Activated naive CD4-positive, alpha-beta T cell treated with anti-CD3 and anti-CD28 coated beads, Interleukin-2, amount 10 ng/mL, durations not matched to agents 7 days and 5 days (primary cell): Measurements from ENCODE around the gene ZNF770.
"Not testable (repeated sequence)": the region's sequence is repeated elsewhere in the genome, so short reads cannot be mapped to it uniquely, and the experiment has no call there.

Experiments used
- CTCF ChIA-PET: fragments of 350-600 bp; sonication (Branson Sonifier 250); formaldehyde crosslinking; loops from one replicate; lab custom pipeline; 2021; ENCODE audit warnings: antibody characterized with exemption; lab: Charles Lee
- DNase-seq: peaks from one replicate; pipeline ENCODE4 v3.0.0-alpha.2; 2020
- H3K27ac Mint-ChIP-seq: one replicate; pipeline ENCODE4 v1.8.0; 2021; ENCODE audit warnings: mild to moderate bottlenecking, moderate library complexity, mixed read lengths
- H3K27me3 Mint-ChIP-seq: one replicate; pipeline ENCODE4 v1.8.0; 2021; ENCODE audit warnings: mild to moderate bottlenecking, mixed read lengths
- H3K36me3 Mint-ChIP-seq: one replicate; pipeline ENCODE4 v1.8.0; 2021; ENCODE audit warnings: mixed read lengths
- H3K4me1 Mint-ChIP-seq: one replicate; pipeline ENCODE4 v1.8.0; 2021; ENCODE audit warnings: mixed read lengths
- H3K4me3 Mint-ChIP-seq: one replicate; pipeline ENCODE4 v1.8.0; 2021; ENCODE audit warnings: mild to moderate bottlenecking, moderate library complexity, mixed read lengths
- H3K9me3 Mint-ChIP-seq: one replicate; pipeline ENCODE4 v1.8.0; 2021; ENCODE audit warnings: mixed read lengths

The ZNF770 gene

GRCh38 chr15:34952481-34952880 lies 35.6 kb downstream of the ZNF770 start:
- CTCF ChIA-PET = interaction anchor here (0.7 to 1.0 kb wide), 2 partner anchors 17 to 76 kb away, joined by 3 to 4 read pairs; partner anchors contain the start of gene AQR
- Mint-ChIP-seq H3K27me3 (no peaks in the 10 kb centered on the region), H3K4me1 (no peaks in the 10 kb centered on the region), H3K36me3 (peaks cover 24% of the 10 kb centered on the region), H3K27ac (no peak overlapping the region), H3K9me3 (no peaks in the 10 kb centered on the region), H3K4me3 (no peak overlapping the region)
- DNase-seq = no peak

DNA sequence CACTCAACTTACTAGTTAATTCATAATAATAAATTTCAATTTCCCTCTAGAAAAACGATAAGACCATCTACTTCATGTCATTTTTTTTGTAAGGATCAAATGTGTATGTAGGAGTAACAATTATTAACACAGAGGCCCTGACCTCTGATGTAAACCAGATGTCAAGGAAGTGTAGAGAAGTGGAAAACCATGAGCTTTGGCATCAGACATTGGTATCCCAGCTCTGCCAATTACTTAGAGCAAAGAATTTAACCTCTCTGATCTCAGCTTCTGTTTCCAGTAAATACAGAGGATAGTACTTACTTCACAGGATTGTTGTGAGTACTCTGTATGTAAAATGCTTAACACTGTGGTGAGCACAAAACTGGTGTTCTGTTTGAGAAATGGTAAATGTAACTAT lies 36.1 kb downstream of the ZNF770 start:
- Mint-ChIP-seq H3K4me3 (no peak overlapping the region), H3K27me3 (no peaks in the 10 kb centered on the region), H3K36me3 (peaks cover 25% of the 10 kb centered on the region), H3K4me1 (no peaks in the 10 kb centered on the region), H3K9me3 (no peaks in the 10 kb centered on the region), H3K27ac (no peak overlapping the region)
- no peak for DNase-seq
- CTCF ChIA-PET = no interaction called here

GRCh38 chr15:34944936-34945335 lies 43.2 kb downstream of the ZNF770 start:
- no peaks in the 10 kb centered on the region for H3K27me3 Mint-ChIP-seq
- CTCF ChIA-PET = interaction anchor here (0.9 kb wide), 1 partner anchor 9 kb away, joined by 3 read pairs; no protein-coding TSS in a partner anchor
- H3K9me3 Mint-ChIP-seq = no peaks in the 10 kb centered on the region
- no peak overlapping the region for H3K27ac Mint-ChIP-seq
- H3K4me3 Mint-ChIP-seq = no peak overlapping the region
- DNase-seq = no peak
- H3K4me1 Mint-ChIP-seq = no peaks in the 10 kb centered on the region
- peaks cover 25% of the 10 kb centered on the region for H3K36me3 Mint-ChIP-seq

GRCh38 chr15:34943711-34944110 lies 44.4 kb downstream of the ZNF770 start:
- Mint-ChIP-seq H3K4me1 (no peaks in the 10 kb centered on the region), H3K9me3 (no peaks in the 10 kb centered on the region), H3K36me3 (peaks cover 28% of the 10 kb centered on the region), H3K4me3 (no peak overlapping the region), H3K27ac (no peak overlapping the region), H3K27me3 (no peaks in the 10 kb centered on the region)
- no peak for DNase-seq
- CTCF ChIA-PET = no interaction called here

DNA sequence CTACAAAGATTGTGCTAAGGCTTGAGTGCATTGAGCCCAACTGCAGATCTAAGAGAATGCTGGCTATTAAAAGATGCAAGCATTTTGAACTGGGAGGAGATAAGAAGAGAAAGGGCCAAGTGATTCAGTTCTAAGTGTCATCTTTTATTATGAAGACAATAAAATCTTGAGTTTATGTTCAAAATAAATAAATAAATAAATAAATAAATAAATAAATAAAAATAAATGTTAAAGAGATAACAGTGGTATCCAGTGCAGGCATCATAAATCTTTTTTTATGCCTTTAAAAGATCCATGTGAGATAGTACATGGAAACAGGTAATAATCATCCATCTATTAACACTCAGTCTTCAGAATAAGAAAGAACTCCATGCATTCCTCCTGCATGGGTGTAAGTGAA lies 44.8 kb downstream of the ZNF770 start:
- H3K27me3 Mint-ChIP-seq, H3K4me1 Mint-ChIP-seq, CTCF ChIA-PET, H3K9me3 Mint-ChIP-seq, H3K27ac Mint-ChIP-seq, H3K4me3 Mint-ChIP-seq, DNase-seq: not testable (repeated sequence)
- peaks cover 28% of the 10 kb centered on the region for H3K36me3 Mint-ChIP-seq

DNA sequence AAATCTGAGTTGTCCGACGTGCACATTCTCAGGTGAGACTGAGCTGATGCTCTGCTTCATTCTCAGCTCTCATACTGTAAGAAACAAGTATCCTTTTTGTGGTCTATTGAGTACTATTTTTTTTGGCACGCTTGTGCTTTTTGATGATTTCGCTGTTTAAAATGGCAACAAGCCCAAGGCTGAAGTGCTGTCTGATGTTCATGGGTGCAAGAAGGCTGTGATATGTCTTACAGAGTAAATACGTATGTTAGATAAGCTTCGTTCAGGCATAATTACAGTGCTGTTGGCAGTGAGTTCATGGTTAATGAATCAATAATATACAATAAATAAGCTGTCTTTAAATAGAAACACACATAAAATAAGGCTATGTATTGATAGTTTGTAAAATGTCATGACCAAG lies 45.7 kb downstream of the ZNF770 start:
- Mint-ChIP-seq H3K27me3 (no peaks in the 10 kb centered on the region), H3K4me1 (no peaks in the 10 kb centered on the region), H3K4me3 (no peak overlapping the region), H3K27ac (no peak overlapping the region), H3K9me3 (no peaks in the 10 kb centered on the region), H3K36me3 (peaks cover 22% of the 10 kb centered on the region)
- CTCF ChIA-PET = no interaction called here
- DNase-seq = no peak

DNA sequence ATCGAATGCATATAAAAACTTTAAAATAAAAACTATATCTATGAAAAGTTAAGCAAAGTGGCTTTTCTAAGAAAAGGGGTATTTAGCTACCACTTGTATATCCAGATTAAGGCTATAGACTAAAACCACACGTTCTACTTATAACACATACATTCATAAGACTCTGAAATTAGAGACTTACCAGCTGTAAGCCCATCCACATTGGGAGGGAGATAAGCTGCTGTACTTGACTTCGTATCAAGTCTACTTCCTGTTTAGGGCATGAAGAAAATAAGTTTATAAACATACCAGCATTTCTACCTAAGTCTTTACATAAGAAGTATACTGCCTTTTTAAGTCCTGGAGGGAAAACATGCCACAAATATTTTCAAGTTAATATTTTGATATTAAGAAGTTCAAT lies 46.3 kb downstream of the ZNF770 start:
- Mint-ChIP-seq H3K4me3 (no peak overlapping the region), H3K27me3 (no peaks in the 10 kb centered on the region), H3K27ac (no peak overlapping the region), H3K4me1 (no peaks in the 10 kb centered on the region), H3K36me3 (peaks cover 22% of the 10 kb centered on the region), H3K9me3 (no peaks in the 10 kb centered on the region)
- CTCF ChIA-PET = no interaction called here
- no peak for DNase-seq

DNA sequence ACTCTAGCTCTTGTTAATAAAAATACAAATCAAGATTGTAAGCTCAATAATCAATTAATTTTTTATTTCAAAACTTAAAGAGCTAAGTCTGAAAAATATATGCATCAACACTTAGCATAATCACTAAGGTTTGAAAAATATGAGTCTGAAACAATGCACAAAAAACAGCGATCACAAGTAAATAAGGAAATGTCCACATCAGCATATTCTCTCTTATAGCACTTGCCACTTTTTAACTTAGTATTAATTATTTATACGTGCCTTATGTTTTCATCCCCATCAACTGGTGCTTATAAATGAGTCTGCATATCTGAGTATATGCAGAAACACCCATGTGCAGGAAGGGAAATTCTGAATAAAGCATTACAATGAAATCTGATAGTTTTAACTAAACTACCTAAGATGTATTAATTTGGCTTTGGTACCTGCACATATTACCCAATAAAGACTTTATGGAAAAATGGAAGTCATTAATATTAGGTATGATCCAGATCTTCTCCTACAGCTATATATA lies 46.8 kb downstream of the ZNF770 start:
- no peaks in the 10 kb centered on the region for H3K9me3 Mint-ChIP-seq
- no peaks in the 10 kb centered on the region for H3K4me1 Mint-ChIP-seq
- peaks cover 22% of the 10 kb centered on the region for H3K36me3 Mint-ChIP-seq
- no peaks in the 10 kb centered on the region for H3K27me3 Mint-ChIP-seq
- no peak for DNase-seq
- no peak overlapping the region for H3K27ac Mint-ChIP-seq
- CTCF ChIA-PET = interaction anchor here (0.9 kb wide), 1 partner anchor 12 kb away, joined by 3 read pairs; no protein-coding TSS in a partner anchor
- no peak overlapping the region for H3K4me3 Mint-ChIP-seq

DNA sequence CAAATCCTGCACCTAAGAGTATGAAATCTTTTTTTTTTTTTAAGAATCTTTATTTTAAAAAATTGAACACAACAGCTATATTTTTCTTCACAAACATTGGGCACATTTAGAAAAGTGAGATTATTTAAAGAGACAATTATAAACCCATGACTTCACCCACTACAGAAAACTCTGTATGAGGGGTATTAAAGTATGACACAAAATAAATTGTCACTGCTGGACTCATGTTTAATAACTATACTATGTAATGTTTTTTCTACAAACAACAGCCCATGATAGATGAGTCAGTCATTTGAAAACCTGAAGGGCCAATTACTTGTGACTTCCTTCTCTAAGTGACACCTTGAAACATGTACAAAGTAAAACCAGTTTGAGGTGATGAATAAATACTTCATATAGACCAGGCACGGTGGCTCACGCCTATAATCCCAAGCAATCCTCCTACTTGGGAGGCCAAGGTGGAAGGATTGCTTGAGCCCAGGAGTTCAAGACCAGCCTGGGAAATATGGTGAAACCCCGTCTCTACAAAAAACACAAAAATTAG lies 54.6 kb downstream of the ZNF770 start:
- no peaks in the 10 kb centered on the region for H3K9me3 Mint-ChIP-seq
- H3K4me1 Mint-ChIP-seq = peaks cover 10% of the 10 kb centered on the region
- DNase-seq = no peak
- CTCF ChIA-PET = no interaction called here
- H3K27ac Mint-ChIP-seq = peak overlapping the region; percentile 28
- peaks cover 46% of the 10 kb centered on the region for H3K36me3 Mint-ChIP-seq
- H3K27me3 Mint-ChIP-seq = no peaks in the 10 kb centered on the region
- no peak overlapping the region for H3K4me3 Mint-ChIP-seq

DNA sequence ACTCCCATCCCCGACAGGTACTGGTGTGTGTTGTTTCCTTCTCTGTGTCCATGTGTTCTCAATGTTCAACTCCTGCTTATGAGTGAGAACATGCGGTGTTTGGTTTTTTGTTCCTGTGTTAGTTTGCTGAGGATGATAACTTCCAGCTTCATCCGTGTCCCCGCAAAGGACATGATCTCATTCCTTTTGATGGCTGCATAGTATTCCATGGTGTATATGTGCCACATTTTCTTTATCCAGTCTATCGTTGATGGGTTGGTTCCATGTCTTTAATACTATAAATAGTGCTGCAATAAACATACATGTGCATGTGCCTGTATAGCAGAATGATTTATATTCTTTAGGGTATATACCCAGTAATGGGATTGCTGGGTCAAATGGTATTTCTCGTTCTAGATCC lies 59.7 kb downstream of the ZNF770 start:
- DNase-seq, H3K27ac Mint-ChIP-seq, H3K4me3 Mint-ChIP-seq, H3K27me3 Mint-ChIP-seq, CTCF ChIA-PET, H3K9me3 Mint-ChIP-seq, H3K4me1 Mint-ChIP-seq: not testable (repeated sequence)
- H3K36me3 Mint-ChIP-seq = peaks cover 50% of the 10 kb centered on the region
